ENCODE measurements around the gene SSB. TPM values are rescaled to one million over a fixed set of nuclear protein-coding genes. Genes with fewer than 3 reads are reported as not detected.

SSB gene
- polyA plus RNA-seq, 2 of the 4 experiments (the other 2 are of a cell fraction): 253 to 255 TPM

DNA sequence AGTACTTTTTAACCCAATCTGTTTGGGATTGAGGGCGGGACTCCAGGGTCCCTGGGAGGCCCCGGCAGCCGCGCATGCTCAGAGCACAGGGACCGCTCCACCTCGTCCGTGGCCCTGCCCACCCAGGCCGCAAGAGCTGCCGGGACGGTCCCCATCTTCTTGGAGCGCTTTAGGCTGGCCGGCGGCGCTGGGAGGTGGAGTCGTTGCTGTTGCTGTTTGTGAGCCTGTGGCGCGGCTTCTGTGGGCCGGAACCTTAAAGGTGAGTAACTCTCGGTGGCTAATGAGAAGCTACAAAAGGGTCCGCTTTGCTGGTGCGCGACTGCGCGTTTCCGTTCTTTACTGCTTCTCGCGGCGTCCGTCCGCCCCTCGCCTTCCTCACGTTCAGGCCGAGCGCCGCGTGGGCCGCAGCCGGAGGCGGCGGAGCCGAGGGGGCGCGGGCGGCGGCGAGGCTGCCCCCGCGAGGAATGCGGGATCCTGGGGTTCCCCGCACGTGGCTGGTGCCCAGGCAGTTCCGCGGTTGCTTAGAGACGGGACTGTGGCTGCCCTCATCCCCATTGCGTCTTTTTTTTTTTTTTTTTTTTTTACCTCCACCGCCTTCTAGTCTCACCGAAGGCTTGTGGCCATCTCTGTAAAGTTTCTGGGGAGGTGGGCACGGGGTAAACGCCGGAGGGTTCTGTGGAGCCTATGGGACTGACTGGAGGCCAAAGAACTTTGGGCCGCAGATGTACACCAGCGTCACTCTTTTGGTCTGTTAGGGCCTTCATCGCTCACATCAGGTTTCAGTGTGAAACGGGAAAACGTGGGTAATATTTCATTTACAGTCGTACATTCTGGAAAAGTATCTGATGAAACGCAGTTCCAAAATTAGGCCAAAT lies at the start of gene SSB (continued):
- TF ChIP-seq, protein P1, sequence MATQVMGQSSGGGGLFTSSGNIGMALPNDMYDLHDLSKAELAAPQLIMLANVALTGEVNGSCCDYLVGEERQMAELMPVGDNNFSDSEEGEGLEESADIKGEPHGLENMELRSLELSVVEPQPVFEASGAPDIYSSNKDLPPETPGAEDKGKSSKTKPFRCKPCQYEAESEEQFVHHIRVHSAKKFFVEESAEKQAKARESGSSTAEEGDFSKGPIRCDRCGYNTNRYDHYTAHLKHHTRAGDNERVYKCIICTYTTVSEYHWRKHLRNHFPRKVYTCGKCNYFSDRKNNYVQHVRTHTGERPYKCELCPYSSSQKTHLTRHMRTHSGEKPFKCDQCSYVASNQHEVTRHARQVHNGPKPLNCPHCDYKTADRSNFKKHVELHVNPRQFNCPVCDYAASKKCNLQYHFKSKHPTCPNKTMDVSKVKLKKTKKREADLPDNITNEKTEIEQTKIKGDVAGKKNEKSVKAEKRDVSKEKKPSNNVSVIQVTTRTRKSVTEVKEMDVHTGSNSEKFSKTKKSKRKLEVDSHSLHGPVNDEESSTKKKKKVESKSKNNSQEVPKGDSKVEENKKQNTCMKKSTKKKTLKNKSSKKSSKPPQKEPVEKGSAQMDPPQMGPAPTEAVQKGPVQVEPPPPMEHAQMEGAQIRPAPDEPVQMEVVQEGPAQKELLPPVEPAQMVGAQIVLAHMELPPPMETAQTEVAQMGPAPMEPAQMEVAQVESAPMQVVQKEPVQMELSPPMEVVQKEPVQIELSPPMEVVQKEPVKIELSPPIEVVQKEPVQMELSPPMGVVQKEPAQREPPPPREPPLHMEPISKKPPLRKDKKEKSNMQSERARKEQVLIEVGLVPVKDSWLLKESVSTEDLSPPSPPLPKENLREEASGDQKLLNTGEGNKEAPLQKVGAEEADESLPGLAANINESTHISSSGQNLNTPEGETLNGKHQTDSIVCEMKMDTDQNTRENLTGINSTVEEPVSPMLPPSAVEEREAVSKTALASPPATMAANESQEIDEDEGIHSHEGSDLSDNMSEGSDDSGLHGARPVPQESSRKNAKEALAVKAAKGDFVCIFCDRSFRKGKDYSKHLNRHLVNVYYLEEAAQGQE (IDR thresholded peaks at IDR 0.05): 0 out of 2 replicates have a peak, but pooled peaks have one; percentile 36
- TF ChIP-seq HEYL (CRISPR knock-in tag; IDR thresholded peaks at IDR 0.05) (no peak), CHD2 (IDR thresholded peaks at IDR 0.05; ENCODE audit: low read length, partially characterized antibody) (no peak), KDM1A (IDR thresholded peaks at IDR 0.05; ENCODE audit: low read depth) (peak; percentile 40; the same call in 1 of the 2 replicates), RCOR1 (IDR thresholded peaks at IDR 0.05; ENCODE audit: low read depth, low read length) (no peak), POLR2AphosphoS2 (conservative IDR thresholded peaks at IDR 0.05; ENCODE audit: low read length) (no peak), TFCP2L1 (CRISPR knock-in tag; IDR thresholded peaks at IDR 0.05) (no peak), PHF8 (IDR thresholded peaks at IDR 0.05; ENCODE audit: borderline replicate concordance, low read depth) (peak; percentile 87)
- TF ChIP-seq, protein P2, sequence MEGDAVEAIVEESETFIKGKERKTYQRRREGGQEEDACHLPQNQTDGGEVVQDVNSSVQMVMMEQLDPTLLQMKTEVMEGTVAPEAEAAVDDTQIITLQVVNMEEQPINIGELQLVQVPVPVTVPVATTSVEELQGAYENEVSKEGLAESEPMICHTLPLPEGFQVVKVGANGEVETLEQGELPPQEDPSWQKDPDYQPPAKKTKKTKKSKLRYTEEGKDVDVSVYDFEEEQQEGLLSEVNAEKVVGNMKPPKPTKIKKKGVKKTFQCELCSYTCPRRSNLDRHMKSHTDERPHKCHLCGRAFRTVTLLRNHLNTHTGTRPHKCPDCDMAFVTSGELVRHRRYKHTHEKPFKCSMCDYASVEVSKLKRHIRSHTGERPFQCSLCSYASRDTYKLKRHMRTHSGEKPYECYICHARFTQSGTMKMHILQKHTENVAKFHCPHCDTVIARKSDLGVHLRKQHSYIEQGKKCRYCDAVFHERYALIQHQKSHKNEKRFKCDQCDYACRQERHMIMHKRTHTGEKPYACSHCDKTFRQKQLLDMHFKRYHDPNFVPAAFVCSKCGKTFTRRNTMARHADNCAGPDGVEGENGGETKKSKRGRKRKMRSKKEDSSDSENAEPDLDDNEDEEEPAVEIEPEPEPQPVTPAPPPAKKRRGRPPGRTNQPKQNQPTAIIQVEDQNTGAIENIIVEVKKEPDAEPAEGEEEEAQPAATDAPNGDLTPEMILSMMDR (IDR thresholded peaks at IDR 0.05): no peak

DNA sequence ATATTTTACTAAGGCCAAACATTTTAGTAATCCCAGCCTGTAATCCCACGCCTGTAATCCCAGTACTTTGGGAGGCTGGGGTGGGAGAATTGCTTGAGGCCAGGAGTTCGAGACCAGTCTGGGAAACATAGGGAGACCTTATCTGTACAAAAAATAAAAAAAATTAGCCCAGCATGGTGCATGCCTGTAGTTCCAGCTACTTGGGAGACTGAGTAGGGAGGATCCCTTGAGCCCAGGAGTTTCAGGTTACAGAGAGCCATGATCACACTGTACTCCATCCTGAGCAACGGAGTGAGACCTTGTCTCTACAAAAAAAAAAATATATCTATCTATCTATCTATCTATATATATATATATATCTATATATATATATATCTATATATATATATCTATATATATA lies 45.9 kb upstream of the SSB start:
- Histone ChIP-seq H3K4me2 (no peak overlapping the region), H3K27ac (no peak overlapping the region), H3K4me1 (no peaks in the 10 kb centered on the region), H3K9me3 (no peaks in the 10 kb centered on the region), H3K4me3 (no peak overlapping the region)
- POLR2A ChIA-PET: no interaction called here
- CTCF ChIA-PET: no interaction called here
- FAIRE-seq (no peak), ATAC-seq (no peak), DNase-seq (ENCODE audit: low read depth in 1 of 2, low spot score in 1 of 2) (no peak)
- TF ChIP-seq, protein P3, sequence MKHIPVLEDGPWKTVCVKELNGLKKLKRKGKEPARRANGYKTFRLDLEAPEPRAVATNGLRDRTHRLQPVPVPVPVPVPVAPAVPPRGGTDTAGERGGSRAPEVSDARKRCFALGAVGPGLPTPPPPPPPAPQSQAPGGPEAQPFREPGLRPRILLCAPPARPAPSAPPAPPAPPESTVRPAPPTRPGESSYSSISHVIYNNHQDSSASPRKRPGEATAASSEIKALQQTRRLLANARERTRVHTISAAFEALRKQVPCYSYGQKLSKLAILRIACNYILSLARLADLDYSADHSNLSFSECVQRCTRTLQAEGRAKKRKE (CRISPR knock-in tag; IDR thresholded peaks at IDR 0.05; ENCODE audit: low read depth): no peak
- TF ChIP-seq EHMT2 (IDR thresholded peaks at IDR 0.05; ENCODE audit: low read depth): no peak
- TF ChIP-seq TP53 (CRISPR knock-in tag; IDR thresholded peaks at IDR 0.05): no peak
- no peak for TF ChIP-seq ESRRA (IDR thresholded peaks at IDR 0.05; ENCODE audit: borderline replicate concordance, low read length)
- TF ChIP-seq TFCP2L1 (CRISPR knock-in tag; IDR thresholded peaks at IDR 0.05): no peak
- TF ChIP-seq RFX5 (IDR thresholded peaks at IDR 0.05): no peak
- TF ChIP-seq ZSCAN20 (CRISPR knock-in tag; IDR thresholded peaks at IDR 0.05): no peak
- no peak for TF ChIP-seq GATA3 (IDR thresholded peaks at IDR 0.05; ENCODE audit: borderline replicate concordance)
- TF ChIP-seq RARB (CRISPR knock-in tag; IDR thresholded peaks at IDR 0.05): no peak
- TF ChIP-seq, protein P4, sequence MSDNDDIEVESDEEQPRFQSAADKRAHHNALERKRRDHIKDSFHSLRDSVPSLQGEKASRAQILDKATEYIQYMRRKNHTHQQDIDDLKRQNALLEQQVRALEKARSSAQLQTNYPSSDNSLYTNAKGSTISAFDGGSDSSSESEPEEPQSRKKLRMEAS (IDR thresholded peaks at IDR 0.05): no peak
- TF ChIP-seq FOSL2 (IDR thresholded peaks at IDR 0.05): no peak
- no peak for TF ChIP-seq FOSL2 (CRISPR knock-in tag; IDR thresholded peaks at IDR 0.05)
- no peak for TF ChIP-seq HOXA7 (CRISPR knock-in tag; IDR thresholded peaks at IDR 0.05)
- TF ChIP-seq RNF2 (IDR thresholded peaks at IDR 0.05; ENCODE audit: borderline replicate concordance, low read depth): no peak
- 84% methylated on average over 3 of the region's 3 CpGs for WGBS (ENCODE audit: missing lambda C conversion rate)

Data from A549 (cell line).